PC-9 (cell line): ENCODE data around the gene CXCR1. TPM values are rescaled to one million over a fixed set of nuclear protein-coding genes. Genes with fewer than 3 reads are reported as not detected.

Source experiments
- BruUV-seq: library from RNA; stranded (reverse); fragments of 400-500 nt; replicated peaks from 2 replicates; lab custom pipeline; 2021; lab: Mats Ljungman, UMichigan
- CTCF ChIA-PET: fragments of 300-600 bp; sonication (Branson Sonifier 250); formaldehyde crosslinking; loops from one replicate; lab custom pipeline; 2022; ENCODE audit warnings: antibody characterized with exemption; lab: Charles Lee
- POLR2A ChIA-PET: fragments of 300-600 bp; sonication (Branson Sonifier 250); formaldehyde crosslinking; loops from one replicate; lab custom pipeline; 2022; ENCODE audit warnings: antibody characterized with exemption; ENCODE audit not compliant: unreplicated experiment; lab: Charles Lee
- DNase-seq, 2 experiments: peaks; one replicate each; pipeline versions ENCODE4 v3.0.0 to v3.0.0-alpha.2; 2015 to 2022; ENCODE audit warnings: mixed read lengths in 1 of 2
- H2AFZ ChIP-seq: fragments of 200-600 bp; sonication (generic); 2 replicates; pipeline ENCODE4 v1.8.1; 2017; ENCODE audit warnings: antibody characterized with exemption
- H3F3A ChIP-seq: fragments of 200-600 bp; sonication (generic); 2 replicates; pipeline ENCODE4 v1.8.1; 2017; ENCODE audit warnings: antibody characterized with exemption, mild to moderate bottlenecking, low read depth; ENCODE audit not compliant: insufficient read depth
- H3K27ac ChIP-seq: fragments of 200-600 bp; sonication (generic); 2 replicates; pipeline ENCODE4 v1.6.1; 2016; ENCODE audit warnings: mixed run types
- H3K27me3 ChIP-seq: fragments of 200-600 bp; sonication (generic); 2 replicates; pipeline ENCODE4 v1.6.1; 2016; ENCODE audit warnings: low read depth, mixed run types; ENCODE audit not compliant: insufficient read depth
- H3K36me3 ChIP-seq: fragments of 200-600 bp; sonication (generic); 2 replicates; pipeline ENCODE4 v1.6.1; 2016; ENCODE audit warnings: low read depth, mixed run types
- H3K4me1 ChIP-seq: fragments of 200-600 bp; sonication (generic); replicated peaks from 2 replicates; pipeline ENCODE4 v1.6.1; 2016; ENCODE audit warnings: mixed run types; ENCODE audit not compliant: insufficient read depth
- H3K4me2 ChIP-seq: fragments of 200-600 bp; sonication (generic); 2 replicates; pipeline ENCODE4 v1.6.1; 2017; ENCODE audit warnings: mixed run types
- H3K4me3 ChIP-seq: fragments of 200-600 bp; sonication (generic); 2 replicates; pipeline ENCODE4 v1.6.1; 2016; ENCODE audit warnings: mixed run types
- H3K79me2 ChIP-seq: fragments of 200-600 bp; sonication (generic); 2 replicates; pipeline ENCODE4 v1.6.1; 2017; ENCODE audit warnings: low read depth, mixed run types
- H3K9me2 ChIP-seq: fragments of 200-600 bp; sonication (generic); 2 replicates; pipeline ENCODE4 v1.8.1; 2017; ENCODE audit warnings: mild to moderate bottlenecking; ENCODE audit not compliant: insufficient read depth
- H3K9me3 ChIP-seq: fragments of 200-600 bp; sonication (generic); 2 replicates; pipeline ENCODE4 v1.8.1; 2016; ENCODE audit warnings: low read depth; ENCODE audit not compliant: insufficient read depth
- H4K20me1 ChIP-seq: fragments of 200-600 bp; sonication (generic); 2 replicates; pipeline ENCODE4 v1.8.1; 2017; ENCODE audit not compliant: insufficient read depth
- CTCF ChIP-seq: fragments of 200-600 bp; sonication (generic); conservative IDR thresholded peaks from 2 replicates; pipeline ENCODE4 v1.6.1; 2017; ENCODE audit warnings: mixed run types, antibody characterized with exemption, mild to moderate bottlenecking, moderate library complexity
- EZH2 ChIP-seq: fragments of 200-600 bp; sonication (generic); IDR thresholded peaks from 2 replicates; pipeline ENCODE4 v1.8.0; 2017; ENCODE audit warnings: antibody characterized with exemption, low read depth
- intact Hi-C: fragments of 100-400 bp; cut with micrococcal nuclease; formaldehyde crosslinking; loops from one replicate; pipeline ENCODE4 v1.10.0; 2022; ENCODE audit not compliant: unreplicated experiment
- total RNA-seq: library from RNA; stranded (reverse); gene quantifications from 2 replicates; pipeline ENCODE4 v1.2.3, GENCODE V29; 2021

Gene CXCR1
- total RNA-seq, 1 experiment from 2014 or later: not detected

GRCh38 chr2:218194880-218195279 lies 28.1 kb upstream of the CXCR1 start:
- TF ChIP-seq EZH2 (no peak), CTCF (no peak)
- no peaks in the 10 kb centered on the region for H3K79me2 ChIP-seq
- no peaks in the 10 kb centered on the region for H3F3A ChIP-seq
- H3K4me3 ChIP-seq: no peak overlapping the region
- peaks cover 5% of the 10 kb centered on the region; the same call in 1 of the 2 replicates for H3K27me3 ChIP-seq
- CTCF ChIA-PET: no interaction called here
- H3K36me3 ChIP-seq: no peaks in the 10 kb centered on the region
- no peaks in the 10 kb centered on the region for H4K20me1 ChIP-seq
- H2AFZ ChIP-seq: no peak overlapping the region
- POLR2A ChIA-PET: no interaction called here
- no peaks in the 10 kb centered on the region for H3K4me1 ChIP-seq
- H3K27ac ChIP-seq: no peak overlapping the region
- intact Hi-C loops: no loop called here
- DNase-seq: no peak
- no peaks in the 10 kb centered on the region for H3K9me2 ChIP-seq
- H3K4me2 ChIP-seq: no peak overlapping the region
- H3K9me3 ChIP-seq: no peaks in the 10 kb centered on the region
- no TSS peak for BruUV-seq

- Histone ChIP-seq H3K27ac (no peak overlapping the region), H3K36me3 (no peaks in the 10 kb centered on the region), H3K4me2 (no peak overlapping the region), H3K79me2 (no peaks in the 10 kb centered on the region), H3F3A (no peaks in the 10 kb centered on the region), H2AFZ (no peak overlapping the region), H3K4me1 (no peaks in the 10 kb centered on the region), H3K9me3 (no peaks in the 10 kb centered on the region), H3K27me3 (peaks cover 5% of the 10 kb centered on the region; the same call in 1 of the 2 replicates), H3K9me2 (no peaks in the 10 kb centered on the region), H4K20me1 (no peaks in the 10 kb centered on the region), H3K4me3 (no peak overlapping the region)
- BruUV-seq: no TSS peak
- ChIA-PET POLR2A (no interaction called here), CTCF (no interaction called here)
- DNase-seq: no peak
- intact Hi-C loops: no loop called here
- TF ChIP-seq EZH2 (no peak), CTCF (no peak)
Measured at GRCh38 chr2:218193701-218194100, 26.9 kb upstream of the CXCR1 start.

DNA sequence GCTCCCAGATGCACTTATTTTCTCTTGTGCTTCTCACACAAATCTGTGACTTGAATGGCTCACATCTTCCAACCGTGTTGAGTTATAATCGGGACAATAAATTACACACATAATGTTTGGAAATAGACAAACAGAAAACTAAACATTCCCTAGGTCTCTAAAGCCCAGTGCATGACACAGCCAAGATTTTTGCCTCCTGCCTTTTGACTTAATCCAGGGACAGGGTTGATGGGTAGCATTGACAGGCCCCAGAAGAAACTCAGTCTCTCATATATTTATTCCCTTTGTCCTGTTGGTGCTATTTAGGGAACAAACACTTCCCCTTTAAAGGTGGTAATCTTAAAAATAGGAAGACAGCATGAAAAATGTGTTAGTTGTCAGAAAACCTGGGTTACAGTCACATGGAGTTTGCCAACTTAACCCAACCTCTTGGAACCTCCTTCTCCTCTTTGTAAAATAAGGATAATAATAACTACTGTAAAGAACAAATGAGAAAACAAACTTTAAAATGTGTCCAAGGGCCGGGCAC lies 26.2 kb upstream of the CXCR1 start:
- DNase-seq: no peak
- Histone ChIP-seq H3K9me3 (no peaks in the 10 kb centered on the region), H3K4me3 (no peak overlapping the region), H3K9me2 (no peaks in the 10 kb centered on the region), H3K4me2 (no peak overlapping the region), H3K4me1 (no peaks in the 10 kb centered on the region), H3K27me3 (peaks cover 2% of the 10 kb centered on the region; the same call in 1 of the 2 replicates), H4K20me1 (no peaks in the 10 kb centered on the region), H3K36me3 (no peaks in the 10 kb centered on the region), H3K79me2 (no peaks in the 10 kb centered on the region), H2AFZ (no peak overlapping the region), H3K27ac (no peak overlapping the region), H3F3A (no peaks in the 10 kb centered on the region)
- no peak for TF ChIP-seq EZH2
- no peak for TF ChIP-seq CTCF
- POLR2A ChIA-PET: interaction anchor here (0.6 kb wide), 1 partner anchor 77 kb away, joined by 3 read pairs; the partner anchor contains the start of genes AAMP and PNKD
- CTCF ChIA-PET: no interaction called here
- intact Hi-C loops: no loop called here
- no TSS peak for BruUV-seq
